Gastrocnemius medialis (tissue), 4 donors: ENCODE results near the gene TMEM114. TPM values are rescaled to one million over a fixed set of nuclear protein-coding genes. Genes with fewer than 3 reads are reported as not detected.
"Not testable (repeated sequence)": the region's sequence is repeated elsewhere in the genome, so short reads cannot be mapped to it uniquely, and the experiment has no call there.

Experiments
- ATAC-seq, 2 donors: fragments of 150-250 bp; one replicate each; pipeline ENCODE4 v1.9.1; 2016
- DNase-seq, 2 donors: peaks; one replicate each; pipeline ENCODE4 v3.0.0-alpha.2; 2019
- H3K27ac ChIP-seq, 4 donors: fragments of 200-600 bp; sonication (generic); 1 replicate in 1 of 4; 2 replicates in 3 of 4; pipeline ENCODE4 v1.5.1; 2016 to 2018; ENCODE audit warnings: mild to moderate bottlenecking in 2 of 4, moderate library complexity in 1 of 4
- H3K27me3 ChIP-seq, 3 donors: fragments of 200-600 bp; sonication (generic) in 2 of 3; 1 replicate in 1 of 3; 2 replicates in 2 of 3; pipeline versions ENCODE4 v1.5.1 to v1.6.0; 2016 to 2019; ENCODE audit warnings: mild to moderate bottlenecking in 1 of 3, moderate library complexity in 1 of 3
- H3K36me3 ChIP-seq, 2 donors: fragments of 200-600 bp; sonication (generic) in 1 of 2; one replicate each; pipeline ENCODE4 v1.5.1; 2017 to 2018
- H3K4me1 ChIP-seq, 2 donors: fragments of 200-600 bp; sonication (generic) in 1 of 2; one replicate each; pipeline ENCODE4 v1.5.1; 2016 to 2017; ENCODE audit warnings: mild to moderate bottlenecking in 2 of 2
- H3K4me3 ChIP-seq, 4 donors: fragments of 200-600 bp; sonication (generic) in 3 of 4; 1 replicate in 1 of 4; 2 replicates in 3 of 4; pipeline ENCODE4 v1.5.1; 2016 to 2019; ENCODE audit warnings: mild to moderate bottlenecking in 2 of 4
- H3K9me3 ChIP-seq, 3 donors: fragments of 200-600 bp; sonication (generic) in 2 of 3; 1 replicate in 1 of 3; 2 replicates in 2 of 3; pipeline ENCODE4 v1.5.1; 2016 to 2019
- POLR2A ChIP-seq, 2 donors: fragments of 450-650 bp; IDR thresholded peaks; one replicate each; pipeline ENCODE4 v1.6.1; 2017; ENCODE audit warnings: antibody characterized with exemption in 2 of 2, mild to moderate bottlenecking in 2 of 2, moderate library complexity in 2 of 2
- in situ Hi-C, 4 donors: fragments of 200-750 bp; cut with MboI; loops; one replicate each; pipeline versions ENCODE4 v1.15.0 to v1.8.0; 2017; ENCODE audit warnings: low sequenced_read_pairs in 4 of 4
- intact Hi-C: fragments of 100-400 bp; cut with DNase I; formaldehyde crosslinking; loops from one replicate; pipeline ENCODE4 v1.15.1; 2023; ENCODE audit warnings: low total_unique reads
- total RNA-seq, 4 donors: library from RNA; depleted of rRNA; stranded (reverse); fragments of >200 nt; gene quantifications; one replicate each; pipeline versions ENCODE4 v1.1.0 to v1.2.3, GENCODE V29; 2016
- TF ChIP-seq, protein P1 (sequence below), 5 experiments: fragments of 450-650 bp in 3 of 5; fragments of 200-600 bp in 2 of 5; sonication (generic) in 2 of 5; IDR thresholded peaks in 4 of 5; conservative IDR thresholded peaks in 1 of 5; 1 replicate in 4 of 5; 2 replicates in 1 of 5; pipeline ENCODE4 v1.5.1; 2016 to 2019; ENCODE audit warnings: antibody characterized with exemption in 5 of 5, mild to moderate bottlenecking in 3 of 5, moderate library complexity in 3 of 5

TMEM114 gene
- total RNA-seq, 4 donors from 2014 or later: not detected

DNA sequence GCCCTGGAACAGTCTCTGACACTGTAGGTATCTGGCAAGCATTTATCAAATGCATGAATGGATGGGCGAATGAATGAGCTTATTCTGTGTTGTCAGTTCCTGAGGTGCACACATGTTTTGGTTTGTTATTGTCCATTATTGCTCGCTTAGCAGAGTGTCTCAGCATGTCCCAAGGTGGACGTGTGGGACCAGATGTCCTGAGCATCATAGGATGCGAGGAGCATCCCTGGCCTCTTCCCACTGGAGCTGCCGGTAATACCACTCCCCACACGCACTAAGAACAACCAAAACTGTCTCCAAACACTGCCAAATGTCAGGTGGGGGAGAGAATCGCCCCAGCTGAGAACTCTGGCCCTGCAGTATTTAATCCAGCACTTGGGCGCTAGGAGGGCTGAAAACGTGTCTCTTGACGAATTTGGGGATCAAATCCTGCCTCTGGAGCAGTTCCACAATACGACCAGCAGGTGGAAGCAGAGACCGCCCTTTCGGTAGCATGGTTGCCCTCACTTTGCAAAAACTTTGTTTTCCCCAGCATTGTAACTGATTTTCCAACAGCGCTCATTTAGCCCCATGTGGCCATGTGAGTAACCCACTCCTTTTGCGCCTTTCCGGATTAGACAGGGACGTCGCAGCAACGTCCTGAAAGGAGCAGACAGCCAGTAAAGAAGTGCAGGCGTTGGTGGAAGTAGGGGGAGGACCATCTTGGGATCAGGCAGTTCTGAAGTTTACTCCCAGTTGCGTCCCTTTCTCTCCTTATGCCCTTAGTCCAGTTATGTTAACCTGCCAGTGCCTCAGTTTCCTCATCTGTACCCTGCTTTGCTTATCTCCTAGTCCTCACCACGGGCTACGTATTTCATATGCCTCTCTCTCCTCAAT, 22.7 kb downstream of the TMEM114 start:
- H3K9me3 ChIP-seq: no peaks in the 10 kb centered on the region
- in situ Hi-C loops (loop anchor here in 3 of 4 donors (5.0 to 25.0 kb wide), 2 partner anchors 315 to 1945 kb away; partner anchors contain the start of gene LITAFD (in 1 of the 3)), intact Hi-C loops (loop anchor here (5.0 kb wide), 3 partner anchors 55 to 1945 kb away; partner anchors contain the start of genes GRIN2A and METTL22)
- TF ChIP-seq, protein P1, sequence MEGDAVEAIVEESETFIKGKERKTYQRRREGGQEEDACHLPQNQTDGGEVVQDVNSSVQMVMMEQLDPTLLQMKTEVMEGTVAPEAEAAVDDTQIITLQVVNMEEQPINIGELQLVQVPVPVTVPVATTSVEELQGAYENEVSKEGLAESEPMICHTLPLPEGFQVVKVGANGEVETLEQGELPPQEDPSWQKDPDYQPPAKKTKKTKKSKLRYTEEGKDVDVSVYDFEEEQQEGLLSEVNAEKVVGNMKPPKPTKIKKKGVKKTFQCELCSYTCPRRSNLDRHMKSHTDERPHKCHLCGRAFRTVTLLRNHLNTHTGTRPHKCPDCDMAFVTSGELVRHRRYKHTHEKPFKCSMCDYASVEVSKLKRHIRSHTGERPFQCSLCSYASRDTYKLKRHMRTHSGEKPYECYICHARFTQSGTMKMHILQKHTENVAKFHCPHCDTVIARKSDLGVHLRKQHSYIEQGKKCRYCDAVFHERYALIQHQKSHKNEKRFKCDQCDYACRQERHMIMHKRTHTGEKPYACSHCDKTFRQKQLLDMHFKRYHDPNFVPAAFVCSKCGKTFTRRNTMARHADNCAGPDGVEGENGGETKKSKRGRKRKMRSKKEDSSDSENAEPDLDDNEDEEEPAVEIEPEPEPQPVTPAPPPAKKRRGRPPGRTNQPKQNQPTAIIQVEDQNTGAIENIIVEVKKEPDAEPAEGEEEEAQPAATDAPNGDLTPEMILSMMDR (IDR thresholded peaks at IDR 0.05 in 4 of 5, conservative IDR thresholded peaks at IDR 0.05 in 1 of 5): peak; percentile 88 to 95 (median 91)
- TF ChIP-seq POLR2A (IDR thresholded peaks at IDR 0.05): no peak
- H3K36me3 ChIP-seq: no peaks in the 10 kb centered on the region
- DNase-seq (peak; percentile 29 to 43), ATAC-seq (peak; percentile 81 to 93)
- H3K27me3 ChIP-seq: peaks cover 0 to 16% (median 7%) of the 10 kb centered on the region in 3 donors
- no peak overlapping the region for H3K4me3 ChIP-seq
- no peaks in the 10 kb centered on the region for H3K4me1 ChIP-seq
- H3K27ac ChIP-seq: no peak overlapping the region

DNA sequence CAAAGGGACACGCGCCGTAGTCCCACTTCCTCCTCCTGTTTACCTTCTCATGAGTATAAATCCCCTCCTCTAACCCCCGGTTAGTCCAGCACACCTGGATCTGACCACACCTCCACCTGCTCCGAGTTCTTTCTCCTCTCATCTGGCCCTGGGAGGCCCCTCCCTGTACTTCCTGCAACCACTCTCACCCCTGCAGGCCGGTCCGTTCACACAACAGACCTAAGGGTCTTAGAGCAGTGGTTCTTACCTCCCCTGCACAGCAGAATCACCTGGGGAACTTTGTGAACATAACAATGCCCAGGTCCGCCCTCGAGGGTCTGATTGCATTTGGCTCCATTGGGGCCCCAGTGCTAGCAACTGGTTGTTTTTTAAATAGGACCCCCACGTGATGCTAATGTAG, 24.8 kb downstream of the TMEM114 start:
- in situ Hi-C loops: loop anchor here in 3 of 4 donors (5.0 to 25.0 kb wide), 2 partner anchors 317 to 1947 kb away; partner anchors contain the start of gene LITAFD (in 1 of the 3)
- TF ChIP-seq, protein P1 (IDR thresholded peaks at IDR 0.05 in 4 of 5, conservative IDR thresholded peaks at IDR 0.05 in 1 of 5): no peak
- no peak for TF ChIP-seq POLR2A (IDR thresholded peaks at IDR 0.05)
- intact Hi-C loops: loop anchor here (5.0 kb wide), 3 partner anchors 57 to 1947 kb away; partner anchors contain the start of genes GRIN2A and METTL22

DNA sequence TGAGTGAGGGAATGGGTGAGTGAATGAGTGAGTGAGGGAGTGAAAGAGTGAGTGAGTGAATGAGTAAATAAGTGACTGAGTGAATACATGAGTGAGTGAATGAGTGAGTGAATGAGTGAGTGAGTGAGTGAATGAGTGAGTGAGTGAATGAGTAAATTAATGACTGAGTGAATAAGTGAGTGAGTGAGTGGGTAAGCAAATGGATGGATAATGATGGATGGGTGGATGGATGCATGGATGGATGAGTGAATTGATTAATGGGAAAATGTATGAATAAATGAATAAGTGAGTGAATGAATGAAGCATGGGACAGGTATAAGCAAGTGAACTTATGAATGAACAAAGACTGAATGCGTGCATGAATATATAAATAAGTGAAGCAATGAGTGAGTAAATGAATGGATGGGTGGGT, 25.4 kb downstream of the TMEM114 start:
- no peaks in the 10 kb centered on the region for H3K36me3 ChIP-seq
- intact Hi-C loops: loop anchor here (5.0 kb wide), 3 partner anchors 57 to 1947 kb away; partner anchors contain the start of genes GRIN2A and METTL22
- ATAC-seq: no peak

More for the DNA sequence above, 24.8 kb downstream of the TMEM114 start:
- H3K9me3 ChIP-seq: no peaks in the 10 kb centered on the region
- no peak overlapping the region for H3K4me3 ChIP-seq
- DNase-seq (no peak), ATAC-seq (no peak)
- no peaks in the 10 kb centered on the region for H3K36me3 ChIP-seq
- peaks cover 0 to 16% (median 1%) of the 10 kb centered on the region in 3 donors for H3K27me3 ChIP-seq
- no peaks in the 10 kb centered on the region for H3K4me1 ChIP-seq
- no peak overlapping the region for H3K27ac ChIP-seq

GRCh38 chr16:8563944-8564540, 26.3 kb downstream of the TMEM114 start:
- in situ Hi-C loops: loop anchor here in 3 of 4 donors (25.0 kb wide), 1 partner anchor 1948 kb away; no protein-coding TSS in a partner anchor
- DNase-seq, H3K4me1 ChIP-seq, ATAC-seq, intact Hi-C loops, H3K4me3 ChIP-seq, H3K27ac ChIP-seq, H3K36me3 ChIP-seq, H3K27me3 ChIP-seq, H3K9me3 ChIP-seq: not testable (repeated sequence)

More for the DNA sequence above, 25.4 kb downstream of the TMEM114 start:
- in situ Hi-C loops: loop anchor here in 3 of 4 donors (5.0 to 25.0 kb wide), 2 partner anchors 317 to 1947 kb away; partner anchors contain the start of gene LITAFD (in 1 of the 3)
- DNase-seq: no peak
- Histone ChIP-seq H3K4me1 (no peaks in the 10 kb centered on the region), H3K4me3 (no peak overlapping the region), H3K27ac (no peak overlapping the region), H3K27me3 (peaks cover 0 to 15% (median 0%) of the 10 kb centered on the region in 3 donors), H3K9me3 (no peaks in the 10 kb centered on the region)
- TF ChIP-seq POLR2A (IDR thresholded peaks at IDR 0.05): no peak
- TF ChIP-seq, protein P1 (IDR thresholded peaks at IDR 0.05 in 4 of 5, conservative IDR thresholded peaks at IDR 0.05 in 1 of 5): no peak
